NCI-H1048 (cell line): Measurements from ENCODE around the gene CD300LB.
"Not testable (repeated sequence)": the region's sequence is repeated elsewhere in the genome, so short reads cannot be mapped to it uniquely, and the experiment has no call there.

ENCODE experiments used
- DNase-seq: peaks from one replicate; lab custom pipeline; 2025; lab: John Stamatoyannopoulos, UW

CD300LB gene

GRCh38 chr17:74525781-74526288 is 5.4 kb downstream of the CD300LB start:
- DNase-seq = no peak

DNA sequence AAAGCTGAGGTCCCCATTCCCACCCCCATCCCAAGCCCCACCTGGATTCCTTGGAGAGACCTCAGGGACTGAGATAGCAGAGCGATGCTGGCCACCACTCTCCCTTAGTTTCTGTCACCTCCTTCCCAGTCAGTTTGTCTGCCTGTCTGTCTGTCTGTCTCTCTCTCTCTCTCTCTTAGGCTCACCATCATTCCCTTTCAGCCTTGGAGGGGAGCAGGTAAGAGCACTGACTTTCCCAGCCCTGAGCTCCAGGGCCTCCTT is 5.9 kb downstream of the CD300LB start:
- no peak for DNase-seq

DNA sequence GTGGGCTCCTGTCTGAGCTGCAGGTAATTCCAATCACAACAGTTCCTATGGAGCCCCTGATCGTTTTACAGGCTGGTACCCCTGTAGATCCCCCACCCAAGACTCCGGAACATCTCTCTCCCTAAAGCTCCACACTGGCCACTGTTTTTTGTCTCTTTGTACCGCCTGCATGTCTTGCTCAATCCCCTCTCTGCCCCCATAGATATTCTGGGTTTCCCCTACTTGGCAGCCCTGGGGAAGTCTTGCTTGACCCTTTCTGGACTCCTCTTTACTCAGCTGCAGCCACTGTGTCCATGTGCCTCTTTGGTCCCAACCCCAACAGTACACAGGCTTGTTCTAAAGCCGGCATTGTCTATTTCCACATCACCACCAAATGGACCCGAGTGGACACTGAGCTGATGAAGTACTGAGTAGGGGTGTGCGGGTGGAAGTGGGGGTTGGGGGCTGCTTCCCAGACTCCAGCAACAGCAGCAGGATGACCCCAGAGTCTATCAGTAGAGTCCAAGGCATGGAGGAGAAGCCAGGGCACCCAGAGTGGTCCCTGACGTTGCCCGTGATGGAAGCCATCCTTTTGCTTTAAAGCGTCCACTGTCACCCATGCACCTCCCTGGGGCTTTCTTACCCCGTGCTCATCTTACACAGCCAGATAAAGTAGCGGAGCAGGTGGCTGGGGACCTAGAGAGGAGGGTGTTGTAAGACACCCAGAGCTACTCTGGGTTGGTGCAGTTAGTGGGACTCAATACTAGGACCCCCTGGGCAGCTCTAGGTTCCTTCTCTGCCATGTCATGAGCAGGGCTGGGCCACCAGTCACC is 6.4 kb downstream of the CD300LB start:
- no peak for DNase-seq

DNA sequence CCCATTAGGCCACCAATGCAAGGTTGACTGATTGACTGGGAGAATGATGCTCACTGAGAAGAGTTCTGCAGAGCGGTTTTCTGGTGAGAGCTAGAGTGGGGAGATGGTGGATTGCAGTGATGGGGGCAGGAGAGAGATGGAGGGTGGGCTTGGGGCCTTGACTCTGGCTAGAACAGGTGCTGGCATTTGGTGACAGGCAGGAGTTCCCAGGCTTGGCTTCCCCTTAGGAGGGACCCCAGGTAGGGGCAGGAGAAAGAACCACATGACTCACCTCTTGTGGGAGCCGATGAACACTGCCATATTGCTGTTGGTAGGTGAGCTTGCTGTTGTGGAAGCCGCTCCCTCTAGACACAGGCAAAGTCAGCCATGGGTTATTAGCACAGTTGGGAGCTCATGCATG is 8.0 kb downstream of the CD300LB start:
- no peak for DNase-seq

GRCh38 chr17:74522381-74523105 is 8.7 kb downstream of the CD300LB start:
- no peak for DNase-seq

- no peak for DNase-seq
These were observed 9.5 kb downstream of the CD300LB start for GRCh38 chr17:74521701-74522201.

GRCh38 chr17:74520790-74521480 is 10.3 kb downstream of the CD300LB start:
- no peak for DNase-seq

DNA sequence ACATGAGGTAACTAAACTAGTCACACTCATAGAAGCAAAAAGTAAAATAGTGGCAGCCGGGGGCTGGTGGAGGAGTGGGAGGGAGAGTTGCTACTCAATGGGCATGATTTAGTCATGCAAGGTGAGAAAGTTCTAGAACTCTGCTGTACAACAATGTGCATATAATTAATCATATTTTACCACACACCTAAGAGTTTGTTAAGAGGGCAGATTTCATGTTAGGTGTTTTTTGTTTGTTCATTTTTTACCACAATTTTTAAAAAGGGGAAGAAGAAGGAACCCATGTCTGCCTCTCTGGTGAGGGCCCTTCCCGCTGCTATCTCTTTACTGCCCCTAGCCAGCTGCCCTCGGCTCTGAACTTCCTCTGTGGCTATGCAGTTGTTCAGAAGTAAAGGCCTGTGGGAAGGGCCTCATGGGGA is 11.2 kb downstream of the CD300LB start:
- DNase-seq = no peak

DNA sequence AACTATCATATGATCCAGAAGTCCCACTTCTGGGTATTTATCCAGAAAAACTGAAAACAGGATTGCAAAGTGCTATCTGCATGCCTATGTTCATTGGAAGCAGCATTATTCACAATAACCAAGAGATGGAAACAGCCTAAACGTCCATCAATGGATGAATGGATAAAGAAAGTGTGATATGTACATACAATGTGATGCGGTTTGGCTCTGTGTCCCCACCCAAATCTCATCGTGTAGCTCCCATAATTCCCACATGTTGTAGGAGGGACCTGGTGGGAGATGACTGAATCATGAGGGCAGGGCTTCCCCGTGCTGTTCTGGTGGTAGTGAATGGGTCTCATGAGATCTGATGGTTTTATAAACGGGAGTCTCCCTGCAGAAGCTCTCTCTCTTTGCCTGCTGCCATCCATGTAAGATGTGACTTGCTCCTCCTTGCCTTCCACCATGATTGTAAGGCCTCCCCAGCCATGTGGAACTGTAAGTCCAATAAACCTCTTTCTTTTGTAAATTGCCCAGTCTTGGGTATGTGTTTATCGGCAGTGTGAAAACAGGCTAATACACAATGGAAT is 12.8 kb downstream of the CD300LB start:
- DNase-seq = not testable (repeated sequence)

- DNase-seq = no peak
These were observed 14.5 kb downstream of the CD300LB start for GRCh38 chr17:74516561-74517328.

DNA sequence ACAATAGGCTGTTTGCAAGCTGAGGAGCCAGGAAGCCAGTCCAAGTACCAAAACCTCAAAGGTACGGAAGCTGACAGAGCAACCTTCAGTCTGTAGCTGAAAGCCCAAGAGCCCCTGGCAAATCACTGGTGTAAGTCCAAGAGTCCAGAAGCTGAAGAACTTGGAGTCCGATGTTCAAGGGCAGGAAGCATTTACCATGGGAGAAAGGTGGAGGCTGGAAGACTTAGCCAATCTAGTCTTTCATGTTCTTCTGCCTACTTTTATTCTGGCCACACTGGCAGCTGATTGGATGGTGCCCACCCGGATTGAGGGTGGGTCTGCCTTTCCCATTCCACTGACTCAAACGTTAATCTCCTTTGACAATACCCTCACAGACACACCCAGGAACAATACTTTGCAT is 15.3 kb downstream of the CD300LB start:
- no peak for DNase-seq

- no peak for DNase-seq
These were observed 16.5 kb downstream of the CD300LB start for GRCh38 chr17:74514632-74515334.

DNA sequence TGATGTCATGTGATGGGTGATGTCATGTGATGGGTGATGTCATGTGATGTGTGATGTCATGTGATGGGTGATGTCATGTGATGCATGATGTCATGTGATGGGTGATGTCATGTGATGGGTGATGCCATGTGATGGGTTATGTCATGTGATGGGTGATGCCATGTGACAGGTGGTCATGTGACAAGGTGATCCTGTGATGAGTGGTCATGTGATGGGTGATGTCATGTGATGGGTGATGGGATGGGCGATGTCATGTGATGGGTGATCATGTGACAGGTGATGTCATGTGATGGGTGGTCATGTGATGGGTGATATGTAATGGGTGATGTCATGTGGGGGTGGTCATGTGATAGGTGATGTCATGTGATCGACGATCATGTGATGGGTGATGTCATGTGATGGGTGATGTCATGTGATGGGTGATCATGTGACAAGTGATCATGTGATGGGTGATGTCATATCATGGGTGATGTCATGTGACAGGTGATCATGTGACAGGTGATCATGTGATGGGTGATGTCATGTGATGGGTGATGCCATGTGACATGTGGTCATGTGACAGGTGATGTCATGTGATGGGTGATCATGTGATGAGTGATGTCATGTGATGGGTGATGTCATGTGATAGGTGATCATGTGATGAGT is 17.2 kb downstream of the CD300LB start:
- no peak for DNase-seq

DNA sequence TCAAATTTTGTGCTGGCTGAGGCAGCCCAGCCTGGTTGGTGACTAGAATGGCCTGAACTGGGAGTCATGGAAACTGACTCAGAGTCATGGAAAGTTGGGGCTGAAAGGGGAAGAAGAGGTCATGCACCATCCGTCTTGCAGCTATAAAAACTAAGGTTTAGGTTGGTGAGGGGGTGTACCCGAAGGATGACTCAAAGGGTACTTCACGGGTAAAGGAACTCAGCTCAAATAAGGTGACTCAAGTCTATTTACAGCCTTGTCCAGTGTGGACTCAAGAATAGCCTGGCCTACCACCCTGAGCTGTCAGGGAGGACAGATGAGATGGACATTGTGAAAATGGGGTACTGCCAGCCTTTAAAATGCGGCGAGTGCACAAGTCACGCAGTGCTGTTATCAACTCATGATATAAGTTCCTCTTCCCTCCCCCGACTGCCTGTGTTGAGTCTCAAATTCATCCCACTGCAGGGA is 18.6 kb downstream of the CD300LB start:
- DNase-seq = no peak

DNA sequence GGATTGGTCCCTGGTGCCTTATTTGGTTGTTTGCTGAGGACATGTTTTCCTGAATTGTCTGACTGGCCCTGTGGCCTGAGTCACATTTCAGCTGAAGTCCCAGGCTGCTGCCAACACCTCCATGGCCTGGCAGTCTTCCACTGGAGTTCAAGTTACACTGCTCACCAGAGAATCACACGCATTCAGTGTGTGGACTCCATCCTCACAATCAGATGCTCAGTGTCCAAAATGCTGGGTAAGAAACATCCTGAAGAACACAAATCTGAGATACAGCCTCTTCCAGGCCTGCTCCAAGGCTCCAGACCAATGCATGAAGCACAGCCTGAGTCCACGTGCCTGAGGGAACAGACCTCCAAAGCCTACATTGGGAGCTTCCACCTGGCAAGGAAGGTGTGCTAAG is 19.2 kb downstream of the CD300LB start:
- DNase-seq = no peak

- DNase-seq = no peak
These were observed 23.1 kb downstream of the CD300LB start for GRCh38 chr17:74508156-74508555.

GRCh38 chr17:74503949-74504348 is 27.3 kb downstream of the CD300LB start:
- not testable (repeated sequence) for DNase-seq

- DNase-seq = no peak
These were observed 28.4 kb downstream of the CD300LB start for GRCh38 chr17:74502861-74503260.

DNA sequence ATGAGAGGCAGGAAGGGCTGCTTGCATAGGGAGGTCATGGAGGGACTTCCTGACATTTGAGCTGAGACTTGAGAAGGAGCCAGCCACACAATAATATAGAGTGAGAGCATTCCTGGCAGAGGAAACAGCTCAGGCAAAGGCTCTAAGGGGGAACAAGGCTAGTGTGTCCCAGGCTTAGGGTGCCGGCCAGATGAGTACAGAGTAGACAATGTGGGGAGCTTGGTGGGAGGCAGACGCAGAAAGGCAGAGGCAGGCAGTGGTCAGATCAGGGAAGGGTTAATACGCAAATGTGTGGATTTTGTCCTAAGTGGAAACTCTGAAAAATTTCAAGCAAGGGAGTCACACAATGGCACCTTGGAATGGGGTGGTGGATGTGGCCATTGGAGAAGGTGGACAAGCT is 31.3 kb downstream of the CD300LB start:
- no peak for DNase-seq

- no peak for DNase-seq
These were observed 33.8 kb downstream of the CD300LB start for GRCh38 chr17:74497471-74497870.
